ENCODE measurements around the gene KREMEN2. TPM values are rescaled to one million over a fixed set of nuclear protein-coding genes. Genes with fewer than 3 reads are reported as not detected.
A peak's percentile ranks its signal among the peaks of the same experiment; 100 is the strongest.

Gene KREMEN2
- total and polyA plus RNA-seq, 2 of the 8 experiments (the other 6 are each of a cell fraction or from before 2014, with no cell fraction given), result 6.6 to 7.0 TPM

- H3K14ac ChIP-seq (ENCODE audit: insufficient read length), result no peak overlapping the region
- no peak overlapping the region for H4K5ac ChIP-seq (ENCODE audit: insufficient read length, low read depth, low read length)
- ChIA-PET CTCF (ENCODE audit: partially characterized antibody) (interaction anchor here (0.6 to 5.6 kb wide), 19 partner anchors 12 to 124 kb away, joined by 3 to 41 read pairs (median 3); partner anchors contain the start of gene CLDN6), POLR2A (ENCODE audit: partially characterized antibody) (interaction anchor here (0.6 to 25.4 kb wide), 15 partner anchors 9 to 134 kb away, joined by 3 to 455 read pairs (median 4); partner anchors contain the start of genes CLDN6, CLDN9, HCFC1R1 and PKMYT1)
- no peak overlapping the region for H2BK12ac ChIP-seq (ENCODE audit: low read depth, low read length)
- H3K27ac ChIP-seq (ENCODE audit: low read depth, low read length), result no peak overlapping the region
- H3K9me3 ChIP-seq (ENCODE audit: insufficient read depth in 2 of 2, low read depth in 1 of 2, low read length in 1 of 2), result no peaks in the 10 kb centered on the region
- H3K36me3 ChIP-seq (ENCODE audit: control insufficient read depth in 2 of 4, insufficient read depth in 4 of 4, low read length in 3 of 4), result no peaks in the 10 kb centered on the region
- 1% methylated on average over 29 of the region's 68 CpGs; no CpG with 5 or more reads in 1 of the 2 experiments for WGBS, 2 experiments (ENCODE audit: extremely low coverage in 1 of 2, insufficient coverage in 1 of 2, insufficient read length in 1 of 2, insufficient replicate concordance in 2 of 2, low coverage in 1 of 2, low lambda C conversion rate in 2 of 2, missing lambda C conversion rate in 1 of 2)
- no peak overlapping the region for H2AK5ac ChIP-seq (ENCODE audit: low read depth, low read length)
- DNase-seq (ENCODE audit: low read depth in 1 of 2, low spot score in 2 of 2) (peak in 1 of 2 experiments; percentile 95), FAIRE-seq (no peak)
- peaks cover 15 to 32% (median 23%) of the 10 kb centered on the region in 4 experiments; a peak in 6 of 7 replicates for H3K27me3 ChIP-seq (replicated peaks in 1 of 4; ENCODE audit: control insufficient read depth in 3 of 4, extremely low read depth in 1 of 4, insufficient read depth in 3 of 4, low read length in 3 of 4)
- H3K23me2 ChIP-seq (ENCODE audit: low read depth, low read length), result peaks cover 26% of the 10 kb centered on the region
- peak overlapping the region; percentile 64 to 86 for H3K4me2 ChIP-seq (ENCODE audit: insufficient read depth in 1 of 2, low read depth in 2 of 2, low read length in 2 of 2)
- H3K79me2 ChIP-seq (ENCODE audit: control insufficient read depth in 1 of 2, insufficient read depth in 2 of 2, low read length in 2 of 2), result no peaks in the 10 kb centered on the region
- H2BK120ac ChIP-seq (replicated peaks; ENCODE audit: low read depth, low read length), result no peak overlapping the region
- no peak overlapping the region for H2BK20ac ChIP-seq (ENCODE audit: low read length)
- H2BK5ac ChIP-seq (ENCODE audit: low read depth, low read length), result peak overlapping the region; percentile 60; the same call in 1 of the 2 replicates
- H3K79me1 ChIP-seq (ENCODE audit: low read depth, low read length), result no peaks in the 10 kb centered on the region
- H3K4ac ChIP-seq (replicated peaks; ENCODE audit: insufficient read length, low read depth, low read length), result peak overlapping the region; percentile 76
- H4K91ac ChIP-seq (replicated peaks; ENCODE audit: insufficient read length, low read length), result no peak overlapping the region
- H3K23ac ChIP-seq (ENCODE audit: insufficient read length), result no peak overlapping the region
- peak overlapping the region; percentile 39 to 80 (median 59) for H3K4me3 ChIP-seq (ENCODE audit: extremely low read depth in 1 of 4, insufficient read depth in 2 of 4, low read depth in 3 of 4, low read length in 4 of 4)
- no peak overlapping the region for H2BK15ac ChIP-seq (ENCODE audit: low read length)
- peaks cover 0 to 28% (median 18%) of the 10 kb centered on the region in 4 experiments; a peak in 5 of 7 replicates for H3K4me1 ChIP-seq (replicated peaks in 1 of 4; ENCODE audit: control insufficient read depth in 3 of 4, insufficient read depth in 4 of 4, low read length in 3 of 4)
- H3K9ac ChIP-seq (replicated peaks in 1 of 4; ENCODE audit: extremely low read depth in 1 of 4, low read depth in 3 of 4, low read length in 3 of 4), result no peak overlapping the region
- H3K18ac ChIP-seq (ENCODE audit: extremely low read depth, low read length), result no peak overlapping the region; the same call in none of the 2 replicates
- peaks cover 5 to 8% of the 10 kb centered on the region in 2 experiments for H4K20me1 ChIP-seq (replicated peaks in 1 of 2; ENCODE audit: control insufficient read depth in 1 of 2, insufficient read depth in 2 of 2, low read length in 2 of 2)
- peak overlapping the region; percentile 61 for H3K56ac ChIP-seq (replicated peaks; ENCODE audit: insufficient read length, low read depth, low read length)
- H2AFZ ChIP-seq (ENCODE audit: low read length), result no peak overlapping the region
- H4K8ac ChIP-seq (ENCODE audit: extremely low read depth, insufficient read depth, low read length), result peak overlapping the region; percentile 11
- TF ChIP-seq HDAC6 (IDR thresholded peaks at IDR 0.05; ENCODE audit: low read depth, low read length) (no peak), KDM5A (IDR thresholded peaks at IDR 0.05; ENCODE audit: low read length) (no peak), SIN3A (conservative IDR thresholded peaks at IDR 0.05 in 1 of 2, IDR thresholded peaks at IDR 0.05 in 1 of 2; ENCODE audit: low read depth in 1 of 2, low read length in 2 of 2) (peak in 1 of 2 experiments; percentile 32; a peak in 1 of 4 replicates), SP1 (IDR thresholded peaks at IDR 0.05; ENCODE audit: low read depth, low read length) (no peak), EP300 (IDR thresholded peaks at IDR 0.05; ENCODE audit: borderline replicate concordance in 1 of 2, low read depth in 2 of 2, low read length in 2 of 2) (0 out of 3 replicates have a peak, but pooled peaks of 1 of the 2 experiments have one; percentile 6), ASH2L (IDR thresholded peaks at IDR 0.05; ENCODE audit: low read length) (peak; percentile 2), CTCF (IDR thresholded peaks at IDR 0.05; ENCODE audit: control extremely low read depth in 1 of 3, insufficient read depth in 1 of 3, low read depth in 1 of 3, low read length in 3 of 3) (peak in 1 of 3 experiments; percentile 2; a peak in 1 of 4 replicates), TEAD4 (IDR thresholded peaks at IDR 0.05; ENCODE audit: low read depth, low read length) (no peak)
Observed at GRCh38 chr16:2964475-2965336, 631 bp downstream of the KREMEN2 start.
